GM21381 (cell line): ENCODE measurements around the gene CRADD.

Source experiments
- ATAC-seq: cut with Tn5 transposase; IDR thresholded peaks from one replicate; pipeline ENCODE4 v1.9.1; 2021; ENCODE audit warnings: mild to moderate bottlenecking, moderate library complexity; ENCODE audit not compliant: unreplicated experiment

Gene CRADD

DNA sequence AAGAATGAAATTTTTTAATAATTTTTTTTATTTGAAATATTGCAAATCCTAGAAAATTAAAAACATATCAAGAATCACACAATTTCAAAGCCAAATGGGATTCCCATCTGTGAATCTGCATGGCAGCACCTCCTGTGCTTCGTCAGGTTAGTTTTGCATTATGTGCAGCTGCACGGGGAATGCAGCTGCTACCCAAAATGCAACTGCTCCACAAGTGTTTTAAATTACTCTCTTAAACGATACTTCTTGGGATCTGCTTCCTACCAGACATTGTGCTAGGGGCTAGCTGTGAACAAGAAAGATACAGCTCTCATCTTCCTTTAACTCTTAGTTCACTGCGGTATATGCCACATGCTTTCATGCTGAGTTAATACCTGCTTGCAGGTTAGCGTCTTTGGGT is 154.2 kb downstream of the CRADD start:
- ATAC-seq: no peak

DNA sequence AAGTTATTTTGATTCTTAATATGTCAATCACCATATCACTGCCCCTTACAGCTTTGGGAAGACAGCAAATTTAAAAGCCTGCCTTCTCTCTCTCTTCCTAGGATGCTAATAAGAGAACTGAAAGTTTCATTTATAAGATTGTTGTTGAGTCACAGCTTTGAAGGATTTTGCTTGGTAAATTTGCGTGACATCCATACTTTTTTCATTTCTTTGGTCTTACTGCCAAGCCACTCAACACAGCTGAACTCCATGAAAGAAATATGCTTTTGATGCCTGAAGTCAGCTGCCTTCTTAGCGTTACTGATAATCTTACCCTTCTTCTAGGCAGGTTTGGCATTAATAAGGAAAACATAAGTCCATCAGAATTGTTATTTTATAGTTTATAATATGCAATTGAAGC is 155.0 kb downstream of the CRADD start:
- ATAC-seq: no peak

DNA sequence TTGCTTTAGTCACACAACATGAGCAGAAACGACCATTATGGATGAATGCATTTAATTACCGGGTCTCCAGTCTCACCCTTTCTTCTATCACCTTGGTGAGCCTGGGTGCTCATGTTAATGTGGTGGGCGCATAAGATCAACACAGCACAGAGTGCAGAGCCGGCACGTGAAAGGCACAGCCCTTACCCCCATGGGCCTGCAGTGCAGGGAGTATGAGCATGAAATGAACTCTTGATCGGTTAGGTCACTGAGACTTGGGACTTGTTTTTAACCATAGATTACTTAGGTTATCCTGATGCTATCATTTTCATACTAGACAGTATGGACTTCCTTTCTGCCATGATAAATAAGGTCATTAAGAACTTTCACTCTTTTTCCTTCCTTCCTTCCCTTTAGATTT is 156.8 kb downstream of the CRADD start:
- ATAC-seq: no peak

DNA sequence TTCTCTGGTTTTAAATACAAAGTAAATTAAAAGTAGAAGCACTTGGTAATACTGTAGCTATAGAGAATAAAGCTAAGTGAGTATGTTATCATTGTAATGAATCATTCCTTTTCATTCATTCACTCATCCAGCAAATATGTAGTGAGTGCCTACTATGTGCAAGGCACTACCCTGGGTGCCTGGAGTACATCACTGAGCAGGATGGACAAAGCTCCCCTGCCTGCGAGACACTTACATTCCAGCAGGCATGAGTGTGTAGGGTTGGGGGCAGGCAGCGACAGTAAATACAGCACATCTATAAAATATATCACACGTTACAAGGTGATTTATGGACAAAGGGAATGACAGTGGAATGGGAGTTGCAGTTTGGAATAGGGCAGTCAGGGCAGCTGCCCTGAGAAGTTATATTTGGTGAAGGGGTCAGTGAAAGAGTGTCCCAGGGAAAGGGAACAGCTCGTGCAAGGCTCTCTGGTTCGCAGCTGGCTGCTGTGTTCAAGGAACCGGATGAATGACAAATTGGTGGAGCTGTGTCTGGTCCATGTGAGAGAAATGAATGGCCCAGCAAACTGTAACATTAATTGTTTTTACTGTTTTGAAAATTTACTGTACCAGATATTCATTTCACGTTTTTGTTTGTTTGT is 159.6 kb downstream of the CRADD start:
- ATAC-seq: no peak

DNA sequence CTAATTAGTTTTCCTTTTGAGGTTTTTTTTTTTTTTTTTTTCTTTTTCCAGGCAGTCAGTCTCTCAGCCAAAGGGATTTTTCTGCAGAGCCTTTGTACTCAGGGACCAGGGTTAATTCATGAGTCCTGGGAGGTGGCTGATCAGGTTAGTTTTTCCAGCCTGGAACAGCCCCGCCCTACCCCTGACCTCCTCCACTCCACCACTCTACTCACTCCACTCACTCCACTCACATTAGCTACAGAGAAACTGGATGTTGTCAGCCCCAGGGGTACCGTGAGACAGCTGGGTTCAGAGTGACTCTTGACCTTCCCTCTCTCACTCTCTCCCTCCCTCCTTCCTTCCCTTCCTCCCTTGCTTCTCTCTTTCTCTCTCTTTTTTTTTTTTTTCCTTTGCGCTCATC is 161.0 kb downstream of the CRADD start:
- ATAC-seq: no peak

DNA sequence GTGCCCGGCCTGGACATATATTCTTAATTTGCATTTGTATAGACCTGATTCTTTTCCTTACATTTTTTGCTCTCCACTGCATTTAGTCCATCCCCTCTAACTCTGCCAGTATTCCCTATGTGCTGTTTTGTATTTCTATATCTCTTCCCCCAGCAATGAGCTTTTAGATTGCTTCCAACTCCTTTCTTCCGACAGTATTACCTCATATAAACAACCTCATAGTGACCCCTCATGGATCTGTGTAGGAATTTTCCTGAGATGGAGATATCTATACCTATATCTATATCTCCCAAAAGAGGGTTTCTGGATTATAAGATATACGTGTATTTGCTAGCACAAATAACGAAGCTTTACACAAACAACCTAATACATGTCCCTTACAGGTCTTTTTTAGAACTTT is 161.9 kb downstream of the CRADD start:
- no peak for ATAC-seq

DNA sequence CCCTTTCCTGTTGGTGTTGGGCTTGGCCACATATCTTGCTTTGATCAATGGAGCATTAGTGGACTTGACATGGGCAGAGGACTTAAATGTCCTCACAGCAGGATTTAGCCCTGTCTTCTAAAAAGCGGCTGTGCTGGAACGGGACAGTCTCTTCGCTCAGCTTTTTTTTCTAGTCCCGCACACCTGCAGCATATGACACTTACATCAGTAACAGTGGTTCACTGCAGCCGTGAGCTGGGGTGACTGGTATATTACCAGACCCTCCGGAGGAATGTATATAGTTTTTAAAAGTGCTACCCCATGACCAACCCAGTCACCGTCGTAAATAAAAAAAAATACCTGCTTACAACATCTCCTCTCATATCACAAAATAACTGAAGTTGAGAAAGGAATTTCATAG is 164.5 kb downstream of the CRADD start:
- no peak for ATAC-seq

DNA sequence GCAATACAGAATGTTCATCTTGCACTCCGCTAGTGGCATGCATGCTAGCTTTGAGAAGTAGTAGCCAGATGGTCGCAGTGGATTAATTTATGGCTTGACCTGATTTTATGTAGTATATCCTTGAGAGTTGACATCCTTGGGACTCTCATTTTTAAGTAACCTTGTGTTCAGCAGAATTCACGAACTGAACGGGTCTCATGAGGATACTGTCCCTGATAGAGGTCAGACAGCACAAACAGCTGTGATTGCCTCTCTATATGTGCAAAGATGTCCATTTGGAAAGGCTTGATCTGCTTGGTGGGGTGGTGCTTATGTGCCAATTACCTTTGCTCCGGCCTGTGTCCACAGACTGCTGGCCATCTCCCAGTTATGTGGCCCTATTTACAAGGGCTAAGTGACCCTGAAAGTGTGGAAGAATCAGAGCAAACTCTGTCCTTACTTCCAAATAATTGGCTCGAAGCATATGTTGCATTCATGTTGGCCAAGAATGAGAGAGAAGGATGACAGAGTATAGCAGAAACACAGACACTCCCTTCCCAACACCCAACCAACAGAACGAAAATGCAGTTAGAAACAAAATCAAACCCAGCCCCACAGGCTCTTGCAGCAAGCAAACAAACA is 167.1 kb downstream of the CRADD start:
- ATAC-seq: no peak

DNA sequence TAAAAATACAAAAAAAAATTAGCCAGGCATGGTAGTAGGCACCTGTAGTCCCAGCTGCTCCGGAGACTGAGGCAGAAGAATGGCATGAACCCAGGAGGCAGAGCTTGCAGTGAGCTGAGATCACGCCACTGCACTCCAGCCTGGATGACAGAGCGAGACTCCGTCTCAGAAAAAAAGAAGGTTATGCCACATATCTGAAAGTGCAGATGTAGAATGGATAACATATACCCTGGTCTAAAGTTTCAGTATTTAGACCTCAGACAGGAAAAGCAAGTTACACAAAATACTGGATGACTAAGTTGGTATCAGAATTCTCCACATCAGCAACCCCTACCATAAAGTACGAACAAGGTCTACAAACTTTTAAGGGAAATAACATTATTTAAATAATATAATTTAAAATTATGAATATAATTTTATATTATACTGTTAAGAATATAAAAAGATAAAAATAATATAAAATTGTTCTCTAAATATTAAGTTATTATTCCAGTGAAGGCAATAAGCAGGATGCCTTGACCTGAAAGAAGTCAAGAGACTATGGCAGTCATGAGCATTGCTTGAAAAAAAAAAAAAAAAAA is 169.9 kb downstream of the CRADD start:
- no peak for ATAC-seq

DNA sequence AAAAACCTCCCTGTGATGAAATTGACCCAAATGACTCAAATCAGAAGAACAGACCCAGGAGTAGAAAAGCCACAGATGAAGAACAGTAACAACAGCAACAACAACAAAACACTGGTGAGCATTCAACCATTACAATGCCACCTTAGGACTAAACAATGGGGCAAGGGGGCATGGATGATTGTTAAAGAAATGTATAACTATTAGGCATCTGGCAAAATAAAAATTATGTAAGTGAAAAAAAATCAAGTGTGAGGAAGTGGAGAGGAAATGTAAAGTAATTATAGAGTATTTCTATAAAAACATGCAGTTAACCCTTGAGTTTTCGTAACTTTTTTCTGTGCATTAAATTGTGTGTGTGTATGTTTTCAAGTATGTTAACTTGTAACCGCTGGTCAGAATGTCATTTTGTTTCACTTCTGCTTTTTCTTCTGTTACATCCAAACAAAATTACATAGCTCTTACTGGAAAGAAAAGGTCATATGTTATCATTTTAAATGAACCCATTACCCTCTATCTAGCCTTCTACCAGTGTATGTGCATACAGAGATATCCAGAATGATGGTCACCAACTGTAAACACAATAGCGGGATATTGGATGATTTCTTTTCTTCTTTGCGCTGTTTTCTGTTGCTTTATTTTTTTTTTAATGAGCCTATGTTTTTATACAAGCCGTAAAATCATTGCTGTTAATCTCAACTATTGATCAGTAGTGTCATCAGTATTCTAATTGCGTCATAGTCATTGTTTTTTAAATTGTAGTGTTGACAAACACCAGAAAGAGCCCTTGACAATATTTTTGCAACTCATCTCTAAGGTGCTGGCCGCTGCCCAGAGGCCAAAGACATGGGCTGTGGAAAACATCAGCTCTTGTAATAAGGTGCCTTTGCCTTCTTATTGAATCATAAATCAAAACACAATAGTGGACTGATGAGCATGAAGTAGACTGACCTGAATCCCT is 170.6 kb downstream of the CRADD start:
- peak; percentile 85 for ATAC-seq

DNA sequence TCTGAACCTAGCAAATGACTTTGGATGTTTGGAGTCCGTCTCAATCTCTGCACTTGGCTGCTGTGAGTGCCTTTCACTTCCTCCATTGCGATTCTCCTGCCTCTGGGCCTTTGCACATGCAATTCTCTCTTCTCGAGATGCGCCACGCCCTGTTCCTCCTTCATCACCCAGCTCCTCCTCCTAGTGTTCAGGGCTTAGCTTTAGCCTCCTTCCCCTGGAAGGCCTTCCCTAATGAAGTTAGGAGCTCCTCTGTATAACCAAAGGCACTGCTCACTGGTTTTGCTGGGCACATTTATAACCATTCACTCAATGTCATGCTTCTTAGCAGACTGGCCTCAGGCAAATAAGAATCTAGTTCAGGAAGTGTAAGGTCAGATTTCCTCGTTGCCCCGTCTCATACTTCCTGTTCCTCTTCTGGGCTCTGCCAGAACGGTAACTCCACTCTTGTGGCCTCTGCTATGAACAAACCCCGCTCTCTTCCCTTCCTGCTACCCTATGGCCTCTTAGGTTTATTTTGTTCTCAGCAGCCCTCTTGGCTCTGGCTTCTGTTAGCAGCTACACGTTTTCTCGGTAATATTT is 171.4 kb downstream of the CRADD start:
- ATAC-seq: no peak

DNA sequence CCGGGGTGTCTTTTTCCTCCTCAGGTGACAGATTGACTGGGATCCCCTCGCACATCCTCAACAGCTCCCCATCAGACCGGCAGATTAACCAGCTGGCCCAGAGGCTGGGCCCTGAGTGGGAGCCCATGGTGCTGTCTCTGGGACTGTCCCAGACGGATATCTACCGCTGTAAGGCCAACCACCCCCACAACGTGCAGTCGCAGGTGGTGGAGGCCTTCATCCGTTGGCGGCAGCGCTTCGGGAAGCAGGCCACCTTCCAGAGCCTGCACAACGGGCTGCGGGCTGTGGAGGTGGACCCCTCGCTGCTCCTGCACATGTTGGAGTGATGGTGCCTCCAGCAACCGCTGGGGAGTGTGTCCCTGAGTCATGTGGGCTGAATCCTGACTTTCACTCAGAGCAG is 172.8 kb downstream of the CRADD start:
- ATAC-seq: no peak

DNA sequence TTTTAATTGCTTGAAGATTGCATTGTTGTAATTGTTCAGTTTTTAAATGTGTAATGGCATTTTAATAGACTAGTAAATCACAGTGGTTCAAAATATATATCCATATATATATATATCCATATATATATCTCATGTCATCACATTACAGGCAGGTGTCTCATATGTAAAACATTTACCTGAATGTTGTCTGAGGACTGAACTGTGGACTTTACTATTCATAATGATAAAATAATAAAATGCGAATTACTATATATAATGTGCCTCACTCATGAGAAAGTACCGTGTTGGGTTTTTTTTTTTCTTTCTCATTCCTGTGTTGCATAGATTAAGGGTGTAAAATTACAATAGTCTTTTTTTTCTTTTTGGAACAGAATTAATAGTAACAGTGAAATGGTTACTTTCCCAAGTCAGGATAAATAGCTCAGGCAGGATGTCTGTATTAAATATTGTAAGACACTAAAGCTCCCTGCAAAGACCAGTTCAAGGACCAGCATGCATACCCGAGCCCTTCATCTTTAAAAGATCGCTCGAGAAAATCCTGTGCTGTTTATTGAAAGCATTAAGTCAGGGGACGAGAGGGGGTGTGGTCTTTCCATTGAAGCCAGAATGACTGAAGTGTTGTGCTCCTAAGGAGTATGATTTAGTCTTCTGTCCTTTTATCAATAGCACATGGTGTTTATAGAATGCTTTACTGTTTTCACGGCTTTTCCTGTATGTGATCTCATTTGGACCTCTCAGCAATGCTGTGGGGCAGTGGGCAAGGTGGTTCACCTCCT is 173.5 kb downstream of the CRADD start:
- no peak for ATAC-seq

DNA sequence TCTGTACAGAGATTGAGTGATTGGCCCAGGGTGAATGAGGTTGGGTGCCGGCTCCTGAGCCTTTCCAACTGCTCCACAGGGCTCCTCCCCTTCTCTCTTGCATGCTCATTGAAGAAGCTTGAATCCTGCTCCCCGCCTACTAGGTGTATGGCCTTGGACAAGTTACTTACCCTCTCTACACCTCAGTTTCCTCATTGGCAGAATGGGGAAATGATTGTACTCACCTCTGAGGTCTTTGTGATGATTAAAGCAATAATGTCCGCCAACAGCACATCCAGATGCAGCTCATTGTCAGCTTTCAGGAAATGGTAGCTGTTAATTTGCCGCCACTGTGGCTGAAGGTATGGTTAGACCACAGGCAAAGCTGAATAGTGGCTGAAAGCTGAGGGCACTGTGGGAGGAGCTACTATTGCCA is 174.1 kb downstream of the CRADD start:
- no peak for ATAC-seq

DNA sequence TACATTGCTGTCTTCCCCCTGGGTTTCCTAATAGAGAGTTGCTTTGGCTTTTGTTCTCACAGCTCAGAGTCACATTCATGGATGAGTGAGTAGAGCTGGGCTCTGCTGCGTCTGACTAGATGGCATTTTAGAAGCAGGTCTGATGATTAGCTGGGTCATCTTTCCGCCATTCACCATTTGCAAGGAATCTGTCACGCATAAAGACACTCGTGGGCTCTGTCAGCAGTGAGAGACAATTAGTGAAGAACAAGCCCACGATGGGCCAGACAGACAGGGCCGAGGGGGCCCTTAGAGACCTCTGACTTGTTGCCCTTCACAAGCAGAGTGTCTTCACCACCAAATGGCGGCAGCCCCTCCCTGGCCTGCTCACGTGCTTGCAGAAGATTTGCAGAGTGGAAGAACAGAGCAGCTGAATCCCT is 175.0 kb downstream of the CRADD start:
- ATAC-seq: no peak

DNA sequence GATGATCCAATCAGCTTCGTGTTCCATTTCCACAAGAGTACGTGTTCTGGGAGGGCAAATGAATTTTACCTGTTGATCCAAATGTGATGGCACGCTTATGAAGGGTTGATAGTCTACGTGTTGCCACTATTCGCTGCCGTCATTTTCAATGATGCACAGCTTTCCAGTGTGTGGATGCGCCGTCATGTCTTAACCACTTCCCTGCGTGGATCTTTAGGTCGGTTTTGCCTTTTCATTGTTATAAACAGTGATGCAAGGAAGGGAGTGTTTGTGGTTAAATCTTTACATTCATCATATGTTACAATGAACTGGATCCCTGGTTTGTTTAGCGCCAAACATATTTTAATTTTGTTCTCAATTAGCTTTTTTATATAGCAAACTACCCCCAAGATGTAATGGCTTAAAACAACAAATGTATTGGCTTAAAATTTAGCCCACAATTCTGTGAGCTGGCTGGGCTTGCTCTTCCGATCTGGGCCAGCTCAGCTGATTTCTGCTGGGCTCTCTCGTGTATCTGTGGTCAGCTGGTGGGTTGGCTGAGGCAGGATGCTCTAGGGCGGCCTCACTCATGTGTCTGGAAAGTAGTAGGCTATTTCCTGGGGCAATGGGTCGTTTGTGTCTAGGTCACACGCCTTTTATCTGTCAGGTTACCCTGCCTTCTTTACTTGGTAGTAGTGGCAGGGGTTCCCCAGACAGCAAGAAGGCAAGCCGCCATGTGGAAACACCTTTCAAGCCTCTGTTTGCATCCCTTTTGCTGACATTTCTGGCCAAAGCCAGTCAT is 176.7 kb downstream of the CRADD start:
- no peak for ATAC-seq

DNA sequence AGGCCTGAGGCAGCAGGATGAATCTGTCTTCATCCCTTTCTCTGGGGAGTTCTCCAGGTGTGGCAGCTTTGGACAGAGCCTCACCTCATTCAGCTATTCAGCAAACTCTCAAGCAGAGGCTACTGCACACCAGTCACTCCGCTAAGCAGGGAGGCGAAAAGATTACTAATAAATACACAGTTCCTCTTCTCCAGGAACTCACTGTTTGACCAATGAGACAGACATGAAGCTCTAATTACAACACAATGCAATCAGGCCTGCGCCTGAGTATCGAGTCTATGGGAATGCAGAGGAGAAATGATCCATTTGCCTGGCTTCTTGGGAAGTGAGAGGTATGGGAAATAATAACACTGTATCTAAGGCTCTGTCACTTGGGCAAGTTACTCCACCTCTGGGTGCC is 178.1 kb downstream of the CRADD start:
- ATAC-seq: no peak

DNA sequence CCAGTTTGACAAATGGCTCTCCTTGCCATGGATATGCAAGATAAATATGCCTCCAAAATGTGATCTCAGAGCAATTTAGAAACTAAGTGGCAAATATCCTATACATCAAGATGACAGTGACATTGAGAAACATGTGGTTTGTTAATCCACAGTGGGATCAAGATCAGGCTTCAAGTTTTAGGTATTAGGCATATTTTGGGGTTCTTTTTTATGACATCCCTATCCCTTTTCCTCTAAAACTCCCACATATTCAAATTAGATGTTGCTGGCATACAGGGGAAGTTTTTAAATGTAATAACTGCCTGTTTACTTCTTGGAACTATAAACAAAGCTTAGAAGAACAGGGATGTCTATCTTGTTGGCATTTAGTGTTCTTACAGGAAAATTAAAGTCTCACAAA is 179.4 kb downstream of the CRADD start:
- ATAC-seq: no peak

DNA sequence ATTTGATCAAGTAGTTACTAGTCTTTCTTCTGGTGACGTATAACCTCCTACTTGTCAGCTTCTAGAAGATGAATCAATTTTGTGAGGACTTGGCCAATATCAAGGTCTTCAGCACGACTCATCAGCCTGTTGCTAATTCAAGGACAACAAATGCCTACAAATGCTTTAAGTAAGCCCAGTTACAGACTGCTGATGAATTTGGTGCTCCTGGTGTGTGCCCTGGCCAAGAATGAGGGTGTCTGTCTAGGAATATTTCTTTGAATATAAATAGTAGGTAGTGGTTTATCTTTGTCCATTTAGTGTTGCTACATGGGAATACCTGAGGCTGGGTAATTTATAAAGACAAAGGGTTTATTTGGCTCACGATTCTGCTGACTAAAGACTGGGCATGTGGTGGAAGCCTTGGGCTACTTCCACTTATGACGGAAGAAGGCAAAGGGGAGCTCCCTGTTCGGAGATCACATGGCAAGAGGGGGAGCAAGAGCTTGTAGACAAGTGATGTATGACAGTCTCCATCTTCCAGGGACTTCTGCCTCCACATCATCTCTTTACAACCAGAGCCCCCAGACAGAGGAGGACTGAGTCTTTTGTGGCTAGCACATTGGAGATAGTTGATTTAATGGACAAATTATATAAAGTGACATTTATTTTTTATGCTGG is 180.2 kb downstream of the CRADD start:
- ATAC-seq: no peak
